ENCODE data around the gene TPRN.

TPRN gene

GRCh38 chr9:137190315-137190856 lies 10.2 kb downstream of the TPRN start:
- TF ChIP-seq, protein P1, sequence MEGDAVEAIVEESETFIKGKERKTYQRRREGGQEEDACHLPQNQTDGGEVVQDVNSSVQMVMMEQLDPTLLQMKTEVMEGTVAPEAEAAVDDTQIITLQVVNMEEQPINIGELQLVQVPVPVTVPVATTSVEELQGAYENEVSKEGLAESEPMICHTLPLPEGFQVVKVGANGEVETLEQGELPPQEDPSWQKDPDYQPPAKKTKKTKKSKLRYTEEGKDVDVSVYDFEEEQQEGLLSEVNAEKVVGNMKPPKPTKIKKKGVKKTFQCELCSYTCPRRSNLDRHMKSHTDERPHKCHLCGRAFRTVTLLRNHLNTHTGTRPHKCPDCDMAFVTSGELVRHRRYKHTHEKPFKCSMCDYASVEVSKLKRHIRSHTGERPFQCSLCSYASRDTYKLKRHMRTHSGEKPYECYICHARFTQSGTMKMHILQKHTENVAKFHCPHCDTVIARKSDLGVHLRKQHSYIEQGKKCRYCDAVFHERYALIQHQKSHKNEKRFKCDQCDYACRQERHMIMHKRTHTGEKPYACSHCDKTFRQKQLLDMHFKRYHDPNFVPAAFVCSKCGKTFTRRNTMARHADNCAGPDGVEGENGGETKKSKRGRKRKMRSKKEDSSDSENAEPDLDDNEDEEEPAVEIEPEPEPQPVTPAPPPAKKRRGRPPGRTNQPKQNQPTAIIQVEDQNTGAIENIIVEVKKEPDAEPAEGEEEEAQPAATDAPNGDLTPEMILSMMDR (IDR thresholded peaks at IDR 0.05; ENCODE audit: low read depth, low read length, missing control alignments) = no peak
- H3K4me3 ChIP-seq (ENCODE audit: low read depth, low read length) = no peak overlapping the region
- in situ Hi-C loops (cut with HindIII; ENCODE audit: low sequenced_read_pairs) = no loop called here
- no peak for DNase-seq (ENCODE audit: low read depth)

DNA sequence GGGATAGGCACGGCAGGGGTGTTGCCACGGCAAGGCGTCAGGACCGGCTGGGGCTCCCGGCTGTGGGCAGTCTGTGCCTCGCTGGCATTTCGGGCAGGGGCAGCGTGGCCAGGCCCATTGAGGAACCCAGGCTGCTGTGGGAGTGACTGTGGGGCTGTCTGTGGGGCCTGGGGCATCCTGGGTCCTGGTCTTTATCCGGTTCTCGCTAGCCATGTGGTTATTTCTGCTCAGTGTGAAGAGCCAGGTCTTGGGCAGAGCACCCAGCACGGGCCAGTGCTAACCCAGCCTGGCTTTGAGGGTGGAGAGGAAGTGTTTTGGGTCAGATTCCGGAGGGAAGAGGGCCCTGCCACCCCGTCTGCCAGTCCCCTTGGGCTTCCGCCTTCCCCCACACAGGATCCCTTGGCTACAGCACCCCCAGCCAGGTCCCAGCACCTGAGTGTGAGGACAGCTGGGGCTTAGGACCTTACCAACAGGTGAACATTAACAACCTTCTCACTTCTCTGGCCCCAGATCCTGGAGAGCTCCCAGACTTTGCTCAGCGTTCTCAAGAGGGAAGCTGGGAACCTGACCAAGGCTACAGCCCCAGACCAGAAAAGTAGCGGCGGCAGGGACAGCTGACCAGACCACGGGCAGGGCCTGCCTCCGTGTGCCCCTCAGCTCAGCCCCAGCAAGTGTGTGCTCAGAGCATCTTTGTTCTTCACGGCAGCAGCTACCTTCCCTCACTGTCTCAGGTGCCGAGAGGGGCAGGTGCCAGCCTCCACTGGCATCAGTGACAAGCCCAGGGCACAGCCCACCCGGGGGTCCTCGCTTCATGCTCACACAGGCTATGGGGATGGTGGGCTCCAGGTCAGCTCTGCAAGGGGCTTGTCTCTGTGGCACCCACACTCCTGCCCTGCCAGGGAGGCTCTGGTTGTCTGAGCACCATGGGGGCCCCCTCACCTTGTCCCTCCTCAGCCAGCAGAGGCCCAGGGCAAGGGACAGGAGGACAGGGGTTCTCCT lies 10.9 kb downstream of the TPRN start:
- in situ Hi-C loops (cut with HindIII; ENCODE audit: low sequenced_read_pairs) = no loop called here
- DNase-seq (ENCODE audit: low read depth) = no peak
- TF ChIP-seq, protein P1 (IDR thresholded peaks at IDR 0.05; ENCODE audit: low read depth, low read length, missing control alignments) = no peak
- peak overlapping the region; percentile 93 for H3K4me3 ChIP-seq (ENCODE audit: low read depth, low read length)

DNA sequence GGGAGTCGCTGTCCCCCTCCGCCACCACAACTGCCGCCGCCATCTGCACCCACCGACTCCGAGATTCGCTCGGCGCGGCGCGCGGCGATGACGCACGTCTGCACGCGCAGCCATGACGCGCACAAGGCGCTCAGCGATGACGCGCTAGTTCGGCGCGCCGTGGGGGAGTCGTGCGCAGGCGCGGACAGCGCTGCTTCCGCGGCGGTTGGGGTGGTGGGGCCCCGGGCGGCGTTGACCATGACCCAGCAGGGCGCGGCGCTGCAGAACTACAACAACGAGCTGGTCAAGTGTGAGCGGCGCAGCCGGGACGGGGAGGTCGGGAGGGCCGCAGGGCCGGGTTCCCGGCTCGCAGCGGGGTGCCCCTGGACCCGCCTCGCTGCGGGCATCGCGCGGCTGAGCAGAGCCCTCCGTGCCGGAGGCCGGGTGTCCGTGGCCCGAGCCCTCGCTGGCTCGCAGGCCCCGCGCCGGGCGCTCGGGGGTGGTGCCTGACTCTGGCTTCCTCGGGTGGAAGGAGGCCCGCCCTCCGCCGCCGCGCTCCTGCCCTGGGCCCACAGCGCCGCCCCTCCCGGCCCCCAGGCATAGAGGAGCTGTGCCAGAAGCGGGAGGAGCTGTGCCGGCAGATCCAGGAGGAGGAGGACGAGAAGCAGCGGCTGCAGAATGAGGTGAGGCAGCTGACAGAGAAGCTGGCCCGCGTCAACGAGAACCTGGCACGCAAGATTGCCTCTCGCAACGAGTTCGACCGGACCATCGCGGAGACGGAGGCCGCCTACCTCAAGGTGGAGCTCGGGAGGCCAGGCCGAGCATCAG lies 11.8 kb downstream of the TPRN start, which contains the start of the genes ANAPC2 and SSNA1:
ANAPC2 (minus strand) TSS at position 71 of the 807 bp plus-strand sequence; CDS start at position 43, 28 bp downstream.
SSNA1 (plus strand) TSS at position 187 of the 807 bp plus-strand sequence; CDS start at position 238, 51 bp downstream.
- TF ChIP-seq, protein P1 (IDR thresholded peaks at IDR 0.05; ENCODE audit: low read depth, low read length, missing control alignments) = peak; percentile 60
- peak; percentile 82 for DNase-seq (ENCODE audit: low read depth)
- H3K4me3 ChIP-seq (ENCODE audit: low read depth, low read length) = peak within 1 kb of the TSS; percentile 93
- in situ Hi-C loops (cut with HindIII; ENCODE audit: low sequenced_read_pairs) = no loop called here

DNA sequence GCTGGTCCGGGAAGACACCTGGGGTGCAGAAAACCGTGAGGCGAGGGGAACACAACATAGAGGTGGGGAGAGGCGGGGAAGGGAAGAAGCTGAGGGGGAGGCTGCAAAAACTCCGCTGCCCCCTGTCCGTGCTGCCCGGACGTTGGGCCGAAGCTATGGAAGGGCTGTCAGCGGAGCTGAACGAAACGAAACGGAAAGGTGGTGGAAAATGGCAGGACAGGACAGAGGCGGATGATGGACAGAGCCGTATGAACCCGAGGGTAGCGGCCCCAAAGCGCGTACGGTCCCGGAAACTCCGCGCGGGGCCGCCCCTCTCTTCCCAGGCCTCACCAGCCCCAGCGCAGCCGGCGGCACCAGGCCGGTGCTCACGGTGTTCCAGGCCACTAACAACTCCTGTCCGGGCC lies 12.5 kb downstream of the TPRN start:
- in situ Hi-C loops (cut with HindIII; ENCODE audit: low sequenced_read_pairs) = no loop called here
- TF ChIP-seq, protein P1 (IDR thresholded peaks at IDR 0.05; ENCODE audit: low read depth, low read length, missing control alignments) = no peak
- no peak for DNase-seq (ENCODE audit: low read depth)
- peak overlapping the region; percentile 93 for H3K4me3 ChIP-seq (ENCODE audit: low read depth, low read length)

- peak overlapping the region; percentile 93 for H3K4me3 ChIP-seq (ENCODE audit: low read depth, low read length)
- in situ Hi-C loops (cut with HindIII; ENCODE audit: low sequenced_read_pairs) = no loop called here
These were observed 13.2 kb downstream of the TPRN start for GRCh38 chr9:137187386-137187785.

More at GRCh38 chr9:137187386-137187785, 13.2 kb downstream of the TPRN start:
- DNase-seq (ENCODE audit: low read depth) = no peak
- TF ChIP-seq, protein P1 (IDR thresholded peaks at IDR 0.05; ENCODE audit: low read depth, low read length, missing control alignments) = no peak

Data from astrocyte of the cerebellum (primary cell).